Sigmoid colon (tissue), 7 donors: ENCODE data around the gene EMP1. TPM values are rescaled to one million over a fixed set of nuclear protein-coding genes. Genes with fewer than 3 reads are reported as not detected.

ENCODE experiments used
- DNase-seq: peaks from one replicate; pipeline ENCODE4 v3.0.0-alpha.2; 2019
- H3K27ac ChIP-seq, 4 donors: fragments of 200-600 bp; sonication (generic); one replicate each; pipeline ENCODE4 v1.5.1; 2016 to 2019; ENCODE audit warnings: mild to moderate bottlenecking in 1 of 4
- H3K27me3 ChIP-seq, 3 donors: fragments of 200-600 bp; sonication (generic); one replicate each; pipeline ENCODE4 v1.5.1; 2019; ENCODE audit warnings: mild to moderate bottlenecking in 1 of 3
- H3K36me3 ChIP-seq, 4 donors: fragments of 200-600 bp; sonication (generic); one replicate each; pipeline ENCODE4 v1.5.1; 2016 to 2019
- H3K4me1 ChIP-seq, 4 donors: fragments of 200-600 bp; sonication (generic); one replicate each; pipeline ENCODE4 v1.5.1; 2017 to 2019
- H3K4me3 ChIP-seq, 4 donors: fragments of 200-600 bp; sonication (generic); one replicate each; pipeline ENCODE4 v1.5.1; 2017 to 2019; ENCODE audit warnings: mild to moderate bottlenecking in 2 of 4, moderate library complexity in 1 of 4
- H3K9me3 ChIP-seq, 4 donors: fragments of 200-600 bp in 3 of 4; sonication (generic) in 3 of 4; one replicate each; pipeline versions ENCODE4 v1.5.1 to v1.6.1; 2013 to 2019
- EP300 ChIP-seq, 4 donors: sonication (generic); formaldehyde crosslinking; IDR thresholded peaks; one replicate each; pipeline ENCODE4 v1.6.1; 2017; ENCODE audit warnings: antibody characterized with exemption in 4 of 4
- POLR2A ChIP-seq, 2 donors: fragments of 450-650 bp; IDR thresholded peaks; one replicate each; pipeline ENCODE4 v1.6.1; 2016; ENCODE audit warnings: antibody characterized with exemption in 2 of 2, mild to moderate bottlenecking in 2 of 2, moderate library complexity in 2 of 2
- POLR2AphosphoS5 ChIP-seq, 4 donors: sonication (generic); formaldehyde crosslinking; IDR thresholded peaks; one replicate each; pipeline ENCODE4 v1.6.1; 2017; ENCODE audit warnings: antibody characterized with exemption in 4 of 4
- WGBS, 2 donors: extraction: QIAGEN DNeasy Blood & Tissue Kit; methylation state at CpG; one replicate each; pipeline ENCODE4 v1.1.7; 2013; 5-methylcytosine and 5-hydroxymethylcytosine counted together
- intact Hi-C: fragments of 100-400 bp; cut with DNase I; formaldehyde crosslinking; loops from one replicate; pipeline ENCODE4 v1.15.1; 2023
- polyA plus RNA-seq, 3 donors: library from polyadenylated mRNA; stranded (reverse); fragments of 200-250 nt; gene quantifications; one replicate each; pipeline ENCODE4 v1.2.3, GENCODE V29; 2013
- total RNA-seq, 4 donors: library from RNA; depleted of rRNA; stranded (reverse); fragments of >200 nt; gene quantifications; one replicate each; pipeline ENCODE4 v1.1.0, GENCODE V29; 2016
- TF ChIP-seq, protein P1 (sequence below), 4 experiments: fragments of 450-650 bp in 3 of 4; fragments of 200-600 bp in 1 of 4; IDR thresholded peaks; one replicate each; pipeline ENCODE4 v1.5.1; 2016 to 2019; ENCODE audit warnings: antibody characterized with exemption in 4 of 4, mild to moderate bottlenecking in 3 of 4, moderate library complexity in 2 of 4
- donor health status: healthy with polysubstance abuse.
- donor health status: Bipolar disorder and iron deficiency.
- donor health status: healthy.

Gene EMP1
- total and polyA plus RNA-seq, 7 donors, result 25.8 to 172 (median 85.5) TPM

DNA sequence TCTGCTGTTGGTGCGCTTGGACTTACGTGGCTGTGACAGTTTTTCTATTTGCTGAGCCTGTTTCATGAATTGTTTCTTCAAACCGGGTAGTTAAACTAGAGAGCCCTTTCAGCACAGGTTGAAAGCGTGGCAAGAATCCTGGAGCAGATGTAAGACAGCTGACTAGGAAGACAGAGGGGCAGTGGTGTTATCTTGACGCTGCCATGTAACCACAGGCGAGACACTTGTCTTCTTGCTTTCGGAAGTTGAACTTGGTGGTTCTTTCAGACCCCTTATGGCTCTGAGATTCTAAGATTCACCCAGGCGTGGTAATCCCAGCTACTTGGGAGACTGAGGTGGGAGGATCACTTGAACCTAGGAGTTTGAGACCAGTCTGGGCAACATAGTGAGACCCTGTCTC, 4.3 kb downstream of the EMP1 start:
- Histone ChIP-seq H3K27me3 (no peaks in the 10 kb centered on the region), H3K4me1 (peaks cover 0 to 39% (median 16%) of the 10 kb centered on the region in 4 donors), H3K27ac (peak overlapping the region in 2 of 4 donors; percentile 44 to 67), H3K36me3 (no peaks in the 10 kb centered on the region), H3K9me3 (no peaks in the 10 kb centered on the region), H3K4me3 (no peak overlapping the region)
- TF ChIP-seq POLR2A (IDR thresholded peaks at IDR 0.05), result no peak
- TF ChIP-seq EP300 (IDR thresholded peaks at IDR 0.05), result no peak
- no peak for TF ChIP-seq POLR2AphosphoS5 (IDR thresholded peaks at IDR 0.05)
- TF ChIP-seq, protein P1, sequence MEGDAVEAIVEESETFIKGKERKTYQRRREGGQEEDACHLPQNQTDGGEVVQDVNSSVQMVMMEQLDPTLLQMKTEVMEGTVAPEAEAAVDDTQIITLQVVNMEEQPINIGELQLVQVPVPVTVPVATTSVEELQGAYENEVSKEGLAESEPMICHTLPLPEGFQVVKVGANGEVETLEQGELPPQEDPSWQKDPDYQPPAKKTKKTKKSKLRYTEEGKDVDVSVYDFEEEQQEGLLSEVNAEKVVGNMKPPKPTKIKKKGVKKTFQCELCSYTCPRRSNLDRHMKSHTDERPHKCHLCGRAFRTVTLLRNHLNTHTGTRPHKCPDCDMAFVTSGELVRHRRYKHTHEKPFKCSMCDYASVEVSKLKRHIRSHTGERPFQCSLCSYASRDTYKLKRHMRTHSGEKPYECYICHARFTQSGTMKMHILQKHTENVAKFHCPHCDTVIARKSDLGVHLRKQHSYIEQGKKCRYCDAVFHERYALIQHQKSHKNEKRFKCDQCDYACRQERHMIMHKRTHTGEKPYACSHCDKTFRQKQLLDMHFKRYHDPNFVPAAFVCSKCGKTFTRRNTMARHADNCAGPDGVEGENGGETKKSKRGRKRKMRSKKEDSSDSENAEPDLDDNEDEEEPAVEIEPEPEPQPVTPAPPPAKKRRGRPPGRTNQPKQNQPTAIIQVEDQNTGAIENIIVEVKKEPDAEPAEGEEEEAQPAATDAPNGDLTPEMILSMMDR (IDR thresholded peaks at IDR 0.05), result no peak
- intact Hi-C loops, result no loop called here
- 60 to 84% methylated on average over 8 of the region's 8 CpGs for WGBS, 2 donors
- no peak for DNase-seq

DNA sequence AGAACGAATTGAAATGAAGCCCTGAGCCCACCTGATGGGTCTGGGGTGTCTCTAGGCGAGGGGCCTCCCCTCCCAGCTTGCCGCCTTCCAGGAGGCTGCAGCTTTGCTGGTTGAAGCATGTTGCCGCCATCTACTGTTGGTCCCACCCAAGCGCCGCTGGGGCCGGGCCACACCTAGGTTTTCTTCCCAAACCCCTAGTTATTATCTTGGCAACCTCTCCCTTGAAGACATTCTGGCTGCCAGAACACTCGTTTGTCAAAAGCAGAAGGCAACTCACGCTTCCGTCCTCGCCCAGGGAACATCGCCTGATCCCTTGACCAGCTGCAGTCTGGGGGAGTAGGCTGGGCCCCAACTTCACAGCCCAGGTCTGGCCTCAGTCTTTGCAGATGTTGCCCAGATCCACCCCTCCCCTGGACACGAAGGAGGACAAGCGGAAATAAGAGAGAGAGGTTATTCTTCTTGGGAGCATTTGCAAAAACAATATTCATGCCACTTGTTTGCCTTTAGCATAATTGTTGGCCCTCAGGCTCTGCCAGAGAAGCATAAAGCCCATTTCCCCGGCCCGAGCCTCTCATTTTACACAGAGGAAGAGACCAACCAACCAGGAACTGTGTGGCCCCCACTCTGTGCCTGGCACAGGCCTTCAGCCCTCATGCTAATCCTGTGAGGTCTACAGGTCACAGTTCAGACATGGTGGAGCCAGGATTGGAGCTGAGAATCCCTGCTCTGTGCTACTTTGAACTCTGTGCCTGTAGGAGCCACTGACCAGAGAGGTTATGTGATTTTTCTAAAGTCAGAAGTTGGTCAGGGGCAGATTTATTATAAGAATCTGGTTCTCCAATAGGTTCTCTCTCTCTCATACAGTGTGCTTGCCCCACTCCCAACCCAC, 6.8 kb downstream of the EMP1 start:
- Histone ChIP-seq H3K4me1 (peaks cover 0 to 42% (median 12%) of the 10 kb centered on the region in 4 donors), H3K9me3 (no peaks in the 10 kb centered on the region), H3K4me3 (no peak overlapping the region), H3K36me3 (no peaks in the 10 kb centered on the region), H3K27ac (peak overlapping the region; percentile 28 to 55 (median 48)), H3K27me3 (no peaks in the 10 kb centered on the region)
- no peak for TF ChIP-seq POLR2A (IDR thresholded peaks at IDR 0.05)
- no peak for TF ChIP-seq POLR2AphosphoS5 (IDR thresholded peaks at IDR 0.05)
- TF ChIP-seq, protein P1 (IDR thresholded peaks at IDR 0.05), result no peak
- TF ChIP-seq EP300 (IDR thresholded peaks at IDR 0.05), result no peak
- peak; percentile 82 for DNase-seq
- WGBS, 2 donors, result 40 to 72% methylated on average over 16 of the region's 16 CpGs
- intact Hi-C loops, result no loop called here

DNA sequence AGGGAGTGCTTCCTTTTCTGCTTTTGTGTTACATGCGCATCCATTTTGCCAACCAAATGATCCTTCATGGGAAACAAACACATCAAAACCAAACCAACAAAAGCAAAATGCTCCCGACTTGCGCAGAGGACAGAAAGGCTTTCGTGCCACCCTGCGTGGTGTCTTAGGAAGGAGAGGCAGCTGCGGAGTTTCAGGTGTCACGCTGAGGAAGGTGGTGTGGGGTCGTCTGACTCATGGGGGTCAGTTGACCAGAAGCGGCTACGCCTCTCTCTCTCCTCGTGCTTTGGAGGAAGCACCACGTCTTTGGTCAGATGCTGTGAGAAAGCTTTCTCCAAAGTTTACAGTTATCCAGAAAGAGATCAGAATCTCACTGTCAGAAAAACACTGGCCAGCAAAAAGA, 7.9 kb downstream of the EMP1 start:
- TF ChIP-seq POLR2AphosphoS5 (IDR thresholded peaks at IDR 0.05), result no peak
- no peak for TF ChIP-seq EP300 (IDR thresholded peaks at IDR 0.05)
- TF ChIP-seq, protein P1 (IDR thresholded peaks at IDR 0.05), result no peak
- no peak for TF ChIP-seq POLR2A (IDR thresholded peaks at IDR 0.05)
- Histone ChIP-seq H3K4me1 (peaks cover 0 to 51% (median 18%) of the 10 kb centered on the region in 4 donors), H3K4me3 (no peak overlapping the region), H3K27ac (peak overlapping the region in 2 of 4 donors; percentile 18 to 44), H3K9me3 (no peaks in the 10 kb centered on the region), H3K27me3 (no peaks in the 10 kb centered on the region), H3K36me3 (no peaks in the 10 kb centered on the region)
- intact Hi-C loops, result no loop called here
- DNase-seq, result no peak
- WGBS, 2 donors, result 80 to 87% methylated on average over 12 of the region's 12 CpGs

DNA sequence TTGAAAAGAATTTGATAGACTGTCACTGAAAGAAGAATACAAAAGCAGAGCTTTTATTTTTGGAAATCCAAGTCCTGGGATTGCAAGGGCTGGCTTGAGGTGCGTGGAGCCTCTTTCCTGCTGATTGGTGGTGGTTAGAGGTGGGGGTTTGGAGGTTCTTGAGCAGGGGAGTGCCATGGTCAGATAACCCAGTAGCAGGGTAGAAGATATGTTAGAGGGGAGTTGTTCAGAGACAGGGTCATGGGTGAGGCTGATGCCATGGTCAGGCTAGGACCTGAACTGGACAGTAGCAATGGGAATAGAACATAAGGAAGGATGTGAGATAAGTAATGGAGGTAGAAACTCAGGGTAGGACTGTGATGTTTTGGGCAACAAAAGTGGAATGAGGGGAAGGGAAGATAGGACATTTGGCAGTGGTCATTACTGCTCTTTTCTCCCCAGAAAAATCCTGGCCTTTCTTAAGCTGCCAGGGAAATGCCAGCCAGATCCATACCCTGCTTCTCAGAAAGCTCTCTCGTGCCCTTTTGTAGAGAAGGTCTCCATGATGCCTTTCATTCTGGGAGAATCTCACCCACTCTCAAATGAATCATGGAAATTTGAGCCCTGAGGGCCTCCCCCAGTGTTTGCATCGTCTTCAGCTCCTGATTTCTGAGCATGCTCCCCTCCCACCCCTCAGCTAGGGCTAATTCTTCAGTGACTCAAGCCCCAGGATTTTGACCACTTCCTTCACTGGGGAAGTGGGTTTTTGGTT, 9.5 kb downstream of the EMP1 start:
- peaks cover 0 to 59% (median 30%) of the 10 kb centered on the region in 4 donors for H3K4me1 ChIP-seq
- no peak for DNase-seq
- TF ChIP-seq POLR2AphosphoS5 (IDR thresholded peaks at IDR 0.05), result peak in 1 of 4 donors; percentile 19
- TF ChIP-seq, protein P1 (IDR thresholded peaks at IDR 0.05), result no peak
- no peaks in the 10 kb centered on the region for H3K36me3 ChIP-seq
- peak overlapping the region in 2 of 4 donors; percentile 39 to 45 for H3K27ac ChIP-seq
- intact Hi-C loops, result no loop called here
- no peaks in the 10 kb centered on the region for H3K27me3 ChIP-seq
- 69 to 86% methylated on average over 3 of the region's 3 CpGs for WGBS, 2 donors
- no peaks in the 10 kb centered on the region for H3K9me3 ChIP-seq
- no peak overlapping the region for H3K4me3 ChIP-seq
